Gastrocnemius medialis (tissue), 4 donors: ENCODE data around the gene KLK15. TPM values are rescaled to one million over a fixed set of nuclear protein-coding genes. Genes with fewer than 3 reads are reported as not detected.

Source experiments
- ATAC-seq, 2 donors: fragments of 150-250 bp; one replicate each; pipeline ENCODE4 v1.9.1; 2016
- DNase-seq, 2 donors: peaks; one replicate each; pipeline ENCODE4 v3.0.0-alpha.2; 2019
- H3K27ac ChIP-seq, 4 donors: fragments of 200-600 bp; sonication (generic); 1 replicate in 1 of 4; 2 replicates in 3 of 4; pipeline ENCODE4 v1.5.1; 2016 to 2018; ENCODE audit warnings: mild to moderate bottlenecking in 2 of 4, moderate library complexity in 1 of 4
- H3K27me3 ChIP-seq, 3 donors: fragments of 200-600 bp; sonication (generic) in 2 of 3; 1 replicate in 1 of 3; 2 replicates in 2 of 3; pipeline versions ENCODE4 v1.5.1 to v1.6.0; 2016 to 2019; ENCODE audit warnings: mild to moderate bottlenecking in 1 of 3, moderate library complexity in 1 of 3
- H3K36me3 ChIP-seq, 2 donors: fragments of 200-600 bp; sonication (generic) in 1 of 2; one replicate each; pipeline ENCODE4 v1.5.1; 2017 to 2018
- H3K4me1 ChIP-seq, 2 donors: fragments of 200-600 bp; sonication (generic) in 1 of 2; one replicate each; pipeline ENCODE4 v1.5.1; 2016 to 2017; ENCODE audit warnings: mild to moderate bottlenecking in 2 of 2
- H3K4me3 ChIP-seq, 4 donors: fragments of 200-600 bp; sonication (generic) in 3 of 4; 1 replicate in 1 of 4; 2 replicates in 3 of 4; pipeline ENCODE4 v1.5.1; 2016 to 2019; ENCODE audit warnings: mild to moderate bottlenecking in 2 of 4
- H3K9me3 ChIP-seq, 3 donors: fragments of 200-600 bp; sonication (generic) in 2 of 3; 1 replicate in 1 of 3; 2 replicates in 2 of 3; pipeline ENCODE4 v1.5.1; 2016 to 2019
- POLR2A ChIP-seq, 2 donors: fragments of 450-650 bp; IDR thresholded peaks; one replicate each; pipeline ENCODE4 v1.6.1; 2017; ENCODE audit warnings: antibody characterized with exemption in 2 of 2, mild to moderate bottlenecking in 2 of 2, moderate library complexity in 2 of 2
- in situ Hi-C, 4 donors: fragments of 200-750 bp; cut with MboI; loops; one replicate each; pipeline versions ENCODE4 v1.15.0 to v1.8.0; 2017; ENCODE audit warnings: low sequenced_read_pairs in 4 of 4
- intact Hi-C: fragments of 100-400 bp; cut with DNase I; formaldehyde crosslinking; loops from one replicate; pipeline ENCODE4 v1.15.1; 2023; ENCODE audit warnings: low total_unique reads
- total RNA-seq, 4 donors: library from RNA; depleted of rRNA; stranded (reverse); fragments of >200 nt; gene quantifications; one replicate each; pipeline versions ENCODE4 v1.1.0 to v1.2.3, GENCODE V29; 2016
- TF ChIP-seq, protein P1 (sequence below), 5 experiments: fragments of 450-650 bp in 3 of 5; fragments of 200-600 bp in 2 of 5; sonication (generic) in 2 of 5; IDR thresholded peaks in 4 of 5; conservative IDR thresholded peaks in 1 of 5; 1 replicate in 4 of 5; 2 replicates in 1 of 5; pipeline ENCODE4 v1.5.1; 2016 to 2019; ENCODE audit warnings: antibody characterized with exemption in 5 of 5, mild to moderate bottlenecking in 3 of 5, moderate library complexity in 3 of 5

KLK15 gene
- total RNA-seq, 4 donors from 2014 or later, result not detected

DNA sequence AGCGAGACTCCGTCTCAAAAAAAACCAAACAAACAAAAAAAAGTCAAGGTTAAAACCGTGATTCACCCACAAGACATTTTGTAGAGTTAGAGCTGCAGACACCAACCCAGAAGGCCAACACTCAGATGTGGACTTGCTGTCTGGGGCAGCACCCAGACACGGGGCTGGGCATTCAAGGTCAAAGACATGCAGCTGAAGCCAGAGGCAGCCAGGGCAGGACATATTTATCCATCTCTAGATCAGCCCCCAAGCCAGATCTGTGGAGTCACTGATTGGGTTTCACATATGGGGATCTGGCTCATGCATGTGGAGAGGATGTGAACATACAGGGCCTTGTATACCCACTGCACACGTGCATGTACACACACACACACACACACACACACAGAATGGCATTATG lies 3.6 kb downstream of the KLK15 start:
- ATAC-seq, result no peak
- no peak for DNase-seq
- in situ Hi-C loops (no loop called here), intact Hi-C loops (no loop called here)
- Histone ChIP-seq H3K27ac (no peak overlapping the region), H3K9me3 (no peaks in the 10 kb centered on the region), H3K36me3 (no peaks in the 10 kb centered on the region), H3K4me1 (no peaks in the 10 kb centered on the region), H3K27me3 (peaks cover 3 to 20% (median 4%) of the 10 kb centered on the region in 3 donors), H3K4me3 (no peak overlapping the region)
- TF ChIP-seq, protein P1, sequence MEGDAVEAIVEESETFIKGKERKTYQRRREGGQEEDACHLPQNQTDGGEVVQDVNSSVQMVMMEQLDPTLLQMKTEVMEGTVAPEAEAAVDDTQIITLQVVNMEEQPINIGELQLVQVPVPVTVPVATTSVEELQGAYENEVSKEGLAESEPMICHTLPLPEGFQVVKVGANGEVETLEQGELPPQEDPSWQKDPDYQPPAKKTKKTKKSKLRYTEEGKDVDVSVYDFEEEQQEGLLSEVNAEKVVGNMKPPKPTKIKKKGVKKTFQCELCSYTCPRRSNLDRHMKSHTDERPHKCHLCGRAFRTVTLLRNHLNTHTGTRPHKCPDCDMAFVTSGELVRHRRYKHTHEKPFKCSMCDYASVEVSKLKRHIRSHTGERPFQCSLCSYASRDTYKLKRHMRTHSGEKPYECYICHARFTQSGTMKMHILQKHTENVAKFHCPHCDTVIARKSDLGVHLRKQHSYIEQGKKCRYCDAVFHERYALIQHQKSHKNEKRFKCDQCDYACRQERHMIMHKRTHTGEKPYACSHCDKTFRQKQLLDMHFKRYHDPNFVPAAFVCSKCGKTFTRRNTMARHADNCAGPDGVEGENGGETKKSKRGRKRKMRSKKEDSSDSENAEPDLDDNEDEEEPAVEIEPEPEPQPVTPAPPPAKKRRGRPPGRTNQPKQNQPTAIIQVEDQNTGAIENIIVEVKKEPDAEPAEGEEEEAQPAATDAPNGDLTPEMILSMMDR (IDR thresholded peaks at IDR 0.05 in 4 of 5, conservative IDR thresholded peaks at IDR 0.05 in 1 of 5), result no peak
- TF ChIP-seq POLR2A (IDR thresholded peaks at IDR 0.05), result no peak

DNA sequence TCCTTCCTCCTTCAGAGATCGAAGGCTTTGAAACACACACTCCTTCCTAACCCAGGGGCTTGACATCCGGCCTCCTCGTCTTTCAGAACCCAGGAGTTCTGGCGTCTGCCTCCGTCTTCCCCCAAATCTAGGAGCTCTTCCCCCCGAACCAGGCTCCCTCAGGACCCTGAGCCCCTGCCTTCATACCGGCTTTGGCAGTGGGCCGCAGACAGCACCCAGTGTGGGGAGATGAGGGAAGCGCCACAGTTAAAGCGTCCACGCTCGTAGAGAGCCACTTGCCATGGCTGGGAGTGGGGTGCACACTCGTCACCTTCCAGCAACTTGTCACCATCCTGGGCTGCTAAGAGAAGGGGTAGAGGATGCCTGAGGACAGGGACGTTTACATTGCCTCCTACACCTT lies 5.9 kb downstream of the KLK15 start:
- Histone ChIP-seq H3K4me1 (no peaks in the 10 kb centered on the region), H3K36me3 (no peaks in the 10 kb centered on the region), H3K4me3 (no peak overlapping the region), H3K9me3 (no peaks in the 10 kb centered on the region), H3K27me3 (peaks cover 0 to 8% (median 6%) of the 10 kb centered on the region in 3 donors), H3K27ac (no peak overlapping the region)
- DNase-seq, result no peak
- TF ChIP-seq, protein P1 (IDR thresholded peaks at IDR 0.05 in 4 of 5, conservative IDR thresholded peaks at IDR 0.05 in 1 of 5), result no peak
- TF ChIP-seq POLR2A (IDR thresholded peaks at IDR 0.05), result no peak
- intact Hi-C loops (no loop called here), in situ Hi-C loops (no loop called here)
- no peak for ATAC-seq

DNA sequence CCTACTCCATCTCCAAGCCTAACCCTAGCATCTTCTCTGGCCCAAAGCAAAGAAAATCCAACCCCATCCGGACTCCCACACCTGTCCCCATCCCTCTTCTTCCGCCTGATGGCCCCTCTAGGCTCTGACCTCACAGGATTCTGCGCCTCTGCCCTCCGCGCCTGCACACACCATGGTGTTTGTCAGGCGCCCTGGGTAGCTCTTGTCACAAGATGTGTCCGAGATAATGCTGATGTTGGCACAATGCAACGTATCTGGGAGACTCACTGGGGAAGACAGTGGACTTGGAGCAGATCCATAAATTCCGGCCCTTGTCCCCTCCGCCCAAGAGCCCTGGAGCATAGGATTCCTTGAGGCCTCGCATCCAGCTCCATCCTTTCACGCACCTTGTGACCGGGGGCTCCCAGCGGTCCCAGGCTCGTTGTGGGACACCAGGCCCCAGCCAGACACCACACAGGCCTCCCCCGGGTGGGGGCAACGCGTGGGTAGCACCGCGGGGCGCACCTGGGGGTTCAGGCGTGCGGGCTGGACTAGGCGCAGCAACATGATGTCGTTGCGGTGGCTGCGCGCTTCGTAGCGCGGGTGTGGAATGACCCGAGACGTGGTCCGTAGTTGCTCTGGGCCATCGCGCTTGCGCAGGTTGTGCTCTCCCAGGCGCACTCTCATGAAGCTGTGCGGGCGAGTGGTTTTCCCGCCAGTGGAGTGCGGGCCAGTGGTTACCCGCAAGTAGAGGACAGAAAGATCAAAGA lies 6.7 kb downstream of the KLK15 start:
- no peaks in the 10 kb centered on the region for H3K4me1 ChIP-seq

DNA sequence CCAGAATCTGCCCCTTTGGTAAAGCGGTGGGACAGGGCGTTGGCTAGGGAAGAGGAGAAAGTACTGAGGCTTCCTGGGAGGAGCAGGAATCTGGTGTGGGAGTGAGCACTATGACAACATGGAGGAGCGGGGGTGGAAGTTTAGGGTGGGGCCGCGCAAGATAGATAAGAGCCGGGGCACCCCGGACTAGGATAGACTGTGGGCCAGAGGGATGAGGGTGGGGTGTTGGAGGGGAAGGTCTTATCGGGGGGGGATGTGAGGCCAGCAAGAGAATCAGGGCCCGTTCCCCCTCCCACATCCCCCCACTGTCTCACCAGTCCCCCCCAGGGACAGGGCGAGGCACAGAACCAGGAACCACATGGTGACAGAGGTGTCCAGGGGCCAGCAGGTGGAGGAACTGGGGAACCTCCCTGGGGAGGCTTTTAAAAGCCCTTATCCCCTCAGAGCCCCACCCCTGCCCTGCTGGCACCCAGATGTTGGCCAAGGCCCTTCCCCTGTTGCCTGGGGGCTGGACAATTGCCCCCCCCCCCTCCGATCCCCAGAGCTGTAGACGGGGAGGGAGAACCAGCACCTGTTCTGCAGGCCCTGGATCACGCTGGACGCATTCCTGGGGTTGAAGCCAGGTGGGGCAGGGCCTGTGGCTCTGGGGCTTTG lies 9.9 kb downstream of the KLK15 start, which contains the start of gene KLK1:
Gene KLK1 (minus strand): TSS at position 399 of the 654 bp plus-strand sequence. CDS start 39 bp downstream, at position 360.
- Histone ChIP-seq H3K4me1 (no peaks in the 10 kb centered on the region), H3K36me3 (no peaks in the 10 kb centered on the region), H3K27ac (no peak within 1 kb of the TSS), H3K27me3 (peaks cover 31 to 42% (median 37%) of the 10 kb centered on the region in 3 donors), H3K4me3 (no peak within 1 kb of the TSS), H3K9me3 (no peaks in the 10 kb centered on the region)
- TF ChIP-seq, protein P1 (IDR thresholded peaks at IDR 0.05 in 4 of 5, conservative IDR thresholded peaks at IDR 0.05 in 1 of 5), result no peak
- TF ChIP-seq POLR2A (IDR thresholded peaks at IDR 0.05), result no peak
- intact Hi-C loops, result no loop called here
- DNase-seq (no peak), ATAC-seq (no peak)
- in situ Hi-C loops, result no loop called here

More for the DNA sequence above, 6.7 kb downstream of the KLK15 start:
- H3K4me3 ChIP-seq, result no peak overlapping the region
- no peak for ATAC-seq
- H3K36me3 ChIP-seq, result no peaks in the 10 kb centered on the region
- H3K27me3 ChIP-seq, result peaks cover 6 to 15% (median 11%) of the 10 kb centered on the region in 3 donors
- no peaks in the 10 kb centered on the region for H3K9me3 ChIP-seq
- TF ChIP-seq, protein P1 (IDR thresholded peaks at IDR 0.05 in 4 of 5, conservative IDR thresholded peaks at IDR 0.05 in 1 of 5), result no peak
- TF ChIP-seq POLR2A (IDR thresholded peaks at IDR 0.05), result no peak
- H3K27ac ChIP-seq, result no peak overlapping the region
- intact Hi-C loops, result no loop called here
- in situ Hi-C loops, result no loop called here
- DNase-seq, result no peak
